ENCODE results near the gene KLHL3.

Gene KLHL3

GRCh38 chr5:137754188-137754960 lies 18.5 kb upstream of the KLHL3 start, which contains the start of gene HNRNPA0:
TSS of gene HNRNPA0 (minus strand) at chr5:137754363. CDS start at chr5:137754066, 297 bp downstream.
- Mint-ChIP-seq H3K27me3 (ENCODE audit: low read depth) (peaks cover 9% of the 10 kb centered on the region), H3K36me3 (ENCODE audit: low read depth) (peaks cover 28% of the 10 kb centered on the region), H3K4me1 (ENCODE audit: low read depth) (peaks cover 17% of the 10 kb centered on the region), H3K27ac (peak within 1 kb of the TSS; percentile 100), H3K9me3 (no peaks in the 10 kb centered on the region), H3K4me3 (peak within 1 kb of the TSS; percentile 99)

- H3K4me3 Mint-ChIP-seq = peak overlapping the region; percentile 99
- H3K27ac Mint-ChIP-seq = peak overlapping the region; percentile 100
- peaks cover 28% of the 10 kb centered on the region for H3K36me3 Mint-ChIP-seq (ENCODE audit: low read depth)
- peaks cover 6% of the 10 kb centered on the region for H3K27me3 Mint-ChIP-seq (ENCODE audit: low read depth)
- peaks cover 17% of the 10 kb centered on the region for H3K4me1 Mint-ChIP-seq (ENCODE audit: low read depth)
- no peaks in the 10 kb centered on the region for H3K9me3 Mint-ChIP-seq
These were observed 17.9 kb upstream of the KLHL3 start for GRCh38 chr5:137753691-137754187.

- Mint-ChIP-seq H3K36me3 (ENCODE audit: low read depth) (peaks cover 28% of the 10 kb centered on the region), H3K27me3 (ENCODE audit: low read depth) (no peaks in the 10 kb centered on the region), H3K9me3 (no peaks in the 10 kb centered on the region), H3K4me1 (ENCODE audit: low read depth) (peaks cover 17% of the 10 kb centered on the region), H3K4me3 (peak overlapping the region; percentile 99), H3K27ac (peak overlapping the region; percentile 100)
These were observed 17.2 kb upstream of the KLHL3 start for GRCh38 chr5:137752905-137753690.

GRCh38 chr5:137751869-137752491 lies 16.1 kb upstream of the KLHL3 start:
- H3K4me1 Mint-ChIP-seq (ENCODE audit: low read depth) = peaks cover 17% of the 10 kb centered on the region
- no peaks in the 10 kb centered on the region for H3K9me3 Mint-ChIP-seq
- H3K27me3 Mint-ChIP-seq (ENCODE audit: low read depth) = no peaks in the 10 kb centered on the region
- H3K27ac Mint-ChIP-seq = peak overlapping the region; percentile 100
- peak overlapping the region; percentile 99 for H3K4me3 Mint-ChIP-seq
- H3K36me3 Mint-ChIP-seq (ENCODE audit: low read depth) = peaks cover 28% of the 10 kb centered on the region

GRCh38 chr5:137750436-137750835 lies 14.5 kb upstream of the KLHL3 start:
- H3K4me3 Mint-ChIP-seq = no peak overlapping the region

GRCh38 chr5:137747848-137748247 lies 12.0 kb upstream of the KLHL3 start:
- no peak overlapping the region for H3K4me3 Mint-ChIP-seq
- no peak overlapping the region for H3K27ac Mint-ChIP-seq
- H3K4me1 Mint-ChIP-seq (ENCODE audit: low read depth) = peaks cover 15% of the 10 kb centered on the region
- peaks cover 9% of the 10 kb centered on the region for H3K27me3 Mint-ChIP-seq (ENCODE audit: low read depth)
- no peaks in the 10 kb centered on the region for H3K9me3 Mint-ChIP-seq
- H3K36me3 Mint-ChIP-seq (ENCODE audit: low read depth) = peaks cover 21% of the 10 kb centered on the region

More at GRCh38 chr5:137750436-137750835, 14.5 kb upstream of the KLHL3 start:
- peaks cover 4% of the 10 kb centered on the region for H3K27me3 Mint-ChIP-seq (ENCODE audit: low read depth)
- peaks cover 26% of the 10 kb centered on the region for H3K36me3 Mint-ChIP-seq (ENCODE audit: low read depth)
- H3K27ac Mint-ChIP-seq = no peak overlapping the region
- H3K4me1 Mint-ChIP-seq (ENCODE audit: low read depth) = peaks cover 17% of the 10 kb centered on the region
- H3K9me3 Mint-ChIP-seq = no peaks in the 10 kb centered on the region

- Mint-ChIP-seq H3K27me3 (ENCODE audit: low read depth) (peaks cover 14% of the 10 kb centered on the region), H3K27ac (no peak overlapping the region), H3K36me3 (ENCODE audit: low read depth) (no peaks in the 10 kb centered on the region), H3K9me3 (peaks cover 3% of the 10 kb centered on the region), H3K4me1 (ENCODE audit: low read depth) (peaks cover 5% of the 10 kb centered on the region), H3K4me3 (no peak overlapping the region)
These were observed 7.2 kb upstream of the KLHL3 start for GRCh38 chr5:137743031-137743640.

GRCh38 chr5:137741718-137742117 lies 5.8 kb upstream of the KLHL3 start:
- Mint-ChIP-seq H3K27me3 (ENCODE audit: low read depth) (peaks cover 14% of the 10 kb centered on the region), H3K9me3 (peaks cover 8% of the 10 kb centered on the region), H3K4me1 (ENCODE audit: low read depth) (peaks cover 12% of the 10 kb centered on the region), H3K36me3 (ENCODE audit: low read depth) (peaks cover 4% of the 10 kb centered on the region), H3K4me3 (no peak overlapping the region), H3K27ac (no peak overlapping the region)

GRCh38 chr5:137739737-137740136 lies 3.8 kb upstream of the KLHL3 start:
- Mint-ChIP-seq H3K4me3 (no peak overlapping the region), H3K36me3 (ENCODE audit: low read depth) (peaks cover 4% of the 10 kb centered on the region), H3K27me3 (ENCODE audit: low read depth) (peaks cover 10% of the 10 kb centered on the region), H3K4me1 (ENCODE audit: low read depth) (peaks cover 12% of the 10 kb centered on the region), H3K27ac (no peak overlapping the region), H3K9me3 (peaks cover 8% of the 10 kb centered on the region)

GRCh38 chr5:137738947-137739346 lies 3.1 kb upstream of the KLHL3 start:
- Mint-ChIP-seq H3K27ac (no peak overlapping the region), H3K36me3 (ENCODE audit: low read depth) (peaks cover 4% of the 10 kb centered on the region), H3K27me3 (ENCODE audit: low read depth) (peaks cover 10% of the 10 kb centered on the region), H3K4me3 (no peak overlapping the region), H3K9me3 (peaks cover 8% of the 10 kb centered on the region), H3K4me1 (ENCODE audit: low read depth) (peaks cover 14% of the 10 kb centered on the region)

- Mint-ChIP-seq H3K27me3 (ENCODE audit: low read depth) (peaks cover 5% of the 10 kb centered on the region), H3K4me3 (peak overlapping the region; percentile 32), H3K27ac (peak overlapping the region; percentile 78), H3K36me3 (ENCODE audit: low read depth) (peaks cover 4% of the 10 kb centered on the region), H3K9me3 (peaks cover 8% of the 10 kb centered on the region), H3K4me1 (ENCODE audit: low read depth) (peaks cover 11% of the 10 kb centered on the region)
These were observed 1.7 kb upstream of the KLHL3 start for GRCh38 chr5:137737349-137738131.

GRCh38 chr5:137736496-137736895 lies 607 bp upstream of the KLHL3 start:
- Mint-ChIP-seq H3K27ac (no peak overlapping the region), H3K4me3 (no peak overlapping the region), H3K36me3 (ENCODE audit: low read depth) (peaks cover 4% of the 10 kb centered on the region), H3K9me3 (peaks cover 8% of the 10 kb centered on the region), H3K4me1 (ENCODE audit: low read depth) (peaks cover 11% of the 10 kb centered on the region), H3K27me3 (ENCODE audit: low read depth) (peaks cover 5% of the 10 kb centered on the region)

- peaks cover 4% of the 10 kb centered on the region for H3K36me3 Mint-ChIP-seq (ENCODE audit: low read depth)
- no peak overlapping the region for H3K27ac Mint-ChIP-seq
- H3K4me1 Mint-ChIP-seq (ENCODE audit: low read depth) = peaks cover 11% of the 10 kb centered on the region
These were observed 831 bp downstream of the KLHL3 start for GRCh38 chr5:137734962-137735554.

More at GRCh38 chr5:137734962-137735554, 831 bp downstream of the KLHL3 start:
- Mint-ChIP-seq H3K27me3 (ENCODE audit: low read depth) (no peaks in the 10 kb centered on the region), H3K4me3 (no peak overlapping the region), H3K9me3 (peaks cover 8% of the 10 kb centered on the region)
